ENCODE results near the gene MFSD11. TPM values are rescaled to one million over a fixed set of nuclear protein-coding genes. Genes with fewer than 3 reads are reported as not detected.

MFSD11 gene
- total RNA-seq, 1 experiment from 2014 or later: 24.9 TPM

DNA sequence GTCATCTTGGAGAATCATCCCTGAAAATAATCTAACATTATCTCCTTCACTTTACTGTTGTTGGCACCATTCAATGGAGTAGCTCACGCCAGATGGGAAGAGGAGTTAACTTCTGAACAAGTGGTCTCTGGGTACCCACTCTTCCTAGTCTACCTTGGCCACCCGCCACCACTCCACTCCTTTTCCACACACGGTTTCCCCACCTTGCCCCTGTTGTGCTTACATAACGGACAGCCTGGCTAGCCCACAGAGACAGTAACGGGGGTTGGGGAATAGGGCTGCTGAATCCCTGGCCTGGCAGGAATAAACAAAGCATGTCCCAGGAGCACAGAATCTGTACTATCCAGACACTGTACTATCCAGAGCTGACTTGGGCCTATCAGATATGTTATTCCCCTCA is 23.6 kb upstream of the MFSD11 start:
- Histone ChIP-seq H3K27ac (ENCODE audit: low read depth, low read length) (no peak overlapping the region), H3K9ac (ENCODE audit: low read length) (no peak overlapping the region), H3K9me2 (ENCODE audit: insufficient read depth) (no peaks in the 10 kb centered on the region), H3K4me3 (replicated peaks in 1 of 2; ENCODE audit: low read depth in 1 of 2, low read length in 2 of 2) (no peak overlapping the region), H3K9me3 (ENCODE audit: control insufficient read depth in 1 of 2, insufficient read depth in 1 of 2, low read depth in 1 of 2, low read length in 2 of 2) (no peaks in the 10 kb centered on the region), H3K4me2 (ENCODE audit: low read length) (no peak overlapping the region), H2AFZ (ENCODE audit: low read depth, low read length, poor library complexity, severe bottlenecking) (no peak overlapping the region), H3K27me3 (ENCODE audit: insufficient read depth, low read length) (no peaks in the 10 kb centered on the region), H3K79me2 (ENCODE audit: insufficient read depth, low read length) (peaks cover 24% of the 10 kb centered on the region), H4K20me1 (ENCODE audit: insufficient read depth) (peaks cover 4% of the 10 kb centered on the region; the same call in 1 of the 2 replicates), H3K4me1 (ENCODE audit: control insufficient read depth in 1 of 2, insufficient read depth in 2 of 2, low read length in 2 of 2) (peaks cover 14 to 21% of the 10 kb centered on the region in 2 experiments), H3K36me3 (ENCODE audit: control insufficient read depth in 1 of 2, insufficient read depth in 2 of 2, low read length in 2 of 2) (peaks cover 38 to 48% of the 10 kb centered on the region in 2 experiments)
- ChIA-PET CTCF (interaction anchor here (1.1 to 1.8 kb wide), 4 partner anchors 13 to 191 kb away, joined by 3 to 14 read pairs (median 4); partner anchors contain the start of gene PRCD), RAD21 (ENCODE audit: low non-redundant PET in 1 of 2, low total read pairs in 2 of 2, uncharacterized antibody in 2 of 2, unreplicated experiment in 2 of 2) (interaction anchor here in 1 of 2 experiments (0.6 kb wide), 1 partner anchor 14 kb away, joined by 4 read pairs; no protein-coding TSS in a partner anchor), POLR2A (interaction anchor here (2.0 kb wide), 1 partner anchor 18 kb away, joined by 5 read pairs; no protein-coding TSS in a partner anchor)
- intact Hi-C loops (cut with micrococcal nuclease): loop anchor here (1.0 kb wide), 1 partner anchor 191 kb away; no protein-coding TSS in a partner anchor
- no peak for DNase-seq (ENCODE audit: low read depth, low spot score)
- ATAC-seq: no peak
- TF ChIP-seq YY1 (IDR thresholded peaks at IDR 0.05; ENCODE audit: extremely low read depth, insufficient replicate concordance, low read depth, low read length) (no peak), SP1 (IDR thresholded peaks at IDR 0.05; ENCODE audit: low read depth) (no peak), REST (IDR thresholded peaks at IDR 0.05; ENCODE audit: low read depth) (no peak), CBX3 (IDR thresholded peaks at IDR 0.05; ENCODE audit: low read depth) (no peak), POLR2A (IDR thresholded peaks at IDR 0.05; ENCODE audit: borderline replicate concordance, extremely low read depth, insufficient read depth, insufficient read length) (no peak), EZH2 (IDR thresholded peaks at IDR 0.05) (no peak), CEBPB (IDR thresholded peaks at IDR 0.05; ENCODE audit: low read depth) (no peak), JUND (IDR thresholded peaks at IDR 0.05) (no peak), SRF (IDR thresholded peaks at IDR 0.05; ENCODE audit: low read depth) (no peak), RAD21 (IDR thresholded peaks at IDR 0.05; ENCODE audit: low read depth) (no peak)
- TF ChIP-seq, protein P1, sequence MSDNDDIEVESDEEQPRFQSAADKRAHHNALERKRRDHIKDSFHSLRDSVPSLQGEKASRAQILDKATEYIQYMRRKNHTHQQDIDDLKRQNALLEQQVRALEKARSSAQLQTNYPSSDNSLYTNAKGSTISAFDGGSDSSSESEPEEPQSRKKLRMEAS (IDR thresholded peaks at IDR 0.05): no peak
- BruUV-seq (replicated peaks): no TSS peak

Measured in HCT116 (cell line).